Measurements from ENCODE around the gene NMU. TPM values are rescaled to one million over a fixed set of nuclear protein-coding genes. Genes with fewer than 3 reads are reported as not detected.

NMU gene
- total RNA-seq, 4 donors from 2014 or later = 0.88 to 9.0 TPM; not detected in 2

DNA sequence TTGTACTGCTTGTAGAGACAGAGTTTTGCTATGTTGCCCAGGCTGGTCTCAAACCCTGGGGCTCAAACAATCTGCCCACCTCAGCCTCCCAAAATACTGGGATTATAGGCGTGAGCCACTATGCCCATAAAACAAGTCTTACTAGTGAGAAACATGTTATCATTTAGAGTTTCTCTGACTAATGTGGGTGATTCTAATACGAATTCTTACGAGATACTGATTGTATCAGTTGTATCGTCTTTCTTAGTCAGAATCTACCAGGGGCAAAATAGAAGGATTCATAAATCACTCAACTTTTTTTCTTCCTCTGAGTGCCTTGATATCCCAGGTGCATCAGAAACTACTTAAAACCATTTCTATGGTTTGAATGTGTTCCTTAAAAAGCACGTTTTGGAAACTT lies 14.4 kb upstream of the NMU start:
- Histone ChIP-seq H3K9me3 (no peaks in the 10 kb centered on the region), H3K4me3 (replicated peaks in 1 of 3) (no peak overlapping the region), H3K36me3 (no peaks in the 10 kb centered on the region), H3K4me1 (no peaks in the 10 kb centered on the region), H3K27ac (no peak overlapping the region), H3K27me3 (no peaks in the 10 kb centered on the region)
- no peak for TF ChIP-seq POLR2A (IDR thresholded peaks at IDR 0.05)
- TF ChIP-seq, protein P1, sequence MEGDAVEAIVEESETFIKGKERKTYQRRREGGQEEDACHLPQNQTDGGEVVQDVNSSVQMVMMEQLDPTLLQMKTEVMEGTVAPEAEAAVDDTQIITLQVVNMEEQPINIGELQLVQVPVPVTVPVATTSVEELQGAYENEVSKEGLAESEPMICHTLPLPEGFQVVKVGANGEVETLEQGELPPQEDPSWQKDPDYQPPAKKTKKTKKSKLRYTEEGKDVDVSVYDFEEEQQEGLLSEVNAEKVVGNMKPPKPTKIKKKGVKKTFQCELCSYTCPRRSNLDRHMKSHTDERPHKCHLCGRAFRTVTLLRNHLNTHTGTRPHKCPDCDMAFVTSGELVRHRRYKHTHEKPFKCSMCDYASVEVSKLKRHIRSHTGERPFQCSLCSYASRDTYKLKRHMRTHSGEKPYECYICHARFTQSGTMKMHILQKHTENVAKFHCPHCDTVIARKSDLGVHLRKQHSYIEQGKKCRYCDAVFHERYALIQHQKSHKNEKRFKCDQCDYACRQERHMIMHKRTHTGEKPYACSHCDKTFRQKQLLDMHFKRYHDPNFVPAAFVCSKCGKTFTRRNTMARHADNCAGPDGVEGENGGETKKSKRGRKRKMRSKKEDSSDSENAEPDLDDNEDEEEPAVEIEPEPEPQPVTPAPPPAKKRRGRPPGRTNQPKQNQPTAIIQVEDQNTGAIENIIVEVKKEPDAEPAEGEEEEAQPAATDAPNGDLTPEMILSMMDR (IDR thresholded peaks at IDR 0.05) = no peak
- intact Hi-C loops (cut with DNase I) = no loop called here
- DNase-seq = no peak
- 75 to 82% methylated on average over 5 of the region's 5 CpGs for WGBS, 2 donors

DNA sequence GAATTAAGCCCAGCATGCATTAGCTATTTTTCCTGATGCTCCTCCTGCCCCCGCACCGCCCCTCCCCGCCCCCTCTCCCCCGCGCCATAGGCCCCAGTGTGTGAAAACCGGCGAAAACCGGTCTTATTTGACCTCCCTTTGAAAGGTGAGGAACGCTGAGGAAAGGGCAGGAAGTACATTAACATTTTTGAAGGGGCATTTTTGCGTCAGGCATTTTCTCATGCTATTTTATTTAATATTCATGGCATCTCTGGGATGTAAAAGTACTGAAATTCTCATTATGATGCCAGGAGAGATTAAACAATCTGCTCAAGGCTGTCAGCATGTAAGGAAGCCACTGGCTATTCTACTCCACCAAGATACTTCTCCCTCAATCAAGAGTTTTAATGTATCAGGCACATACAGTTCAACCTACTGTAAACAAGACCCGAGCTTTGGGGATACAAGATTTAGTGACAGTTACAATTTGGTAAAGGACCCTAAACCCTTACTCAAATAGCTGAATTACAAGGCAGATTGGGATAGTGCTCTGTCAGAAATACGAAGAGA lies 1.2 kb upstream of the NMU start:
- H3K27ac ChIP-seq = no peak overlapping the region
- H3K4me3 ChIP-seq (replicated peaks in 1 of 3) = no peak overlapping the region
- no peaks in the 10 kb centered on the region for H3K36me3 ChIP-seq
- peaks cover 5 to 15% of the 10 kb centered on the region in 2 donors for H3K4me1 ChIP-seq
- intact Hi-C loops (cut with DNase I) = no loop called here
- no peak for DNase-seq
- TF ChIP-seq, protein P1 (IDR thresholded peaks at IDR 0.05) = no peak
- no peak for TF ChIP-seq POLR2A (IDR thresholded peaks at IDR 0.05)
- 45 to 53% methylated on average over 12 of the region's 12 CpGs for WGBS, 2 donors
- H3K27me3 ChIP-seq = peaks cover 9% of the 10 kb centered on the region
- H3K9me3 ChIP-seq = no peaks in the 10 kb centered on the region

DNA sequence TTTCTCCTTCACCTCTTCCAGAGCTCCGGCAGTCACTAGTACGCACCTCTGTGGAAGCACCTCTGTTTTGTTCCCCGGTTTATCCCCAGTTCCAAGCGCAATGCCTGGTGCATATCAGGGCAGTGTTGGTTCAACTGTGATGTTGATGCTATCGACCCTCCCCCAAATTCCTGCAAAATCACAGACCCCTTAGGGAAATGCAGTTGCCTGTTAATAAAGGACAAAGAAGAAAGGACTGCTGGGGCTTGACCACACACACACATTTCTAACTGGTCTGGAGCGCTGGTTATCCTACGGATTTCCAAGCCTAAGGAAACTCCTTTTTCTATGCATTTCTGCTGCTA lies 530 bp upstream of the NMU start:
- no peaks in the 10 kb centered on the region for H3K36me3 ChIP-seq
- H3K27ac ChIP-seq = no peak overlapping the region
- H3K27me3 ChIP-seq = peaks cover 9% of the 10 kb centered on the region
- H3K4me3 ChIP-seq (replicated peaks in 1 of 3) = peak overlapping the region in 2 of 3 donors; percentile 15 to 31
- TF ChIP-seq, protein P1 (IDR thresholded peaks at IDR 0.05) = no peak
- no peak for TF ChIP-seq POLR2A (IDR thresholded peaks at IDR 0.05)
- no peaks in the 10 kb centered on the region for H3K9me3 ChIP-seq
- no peak for DNase-seq
- WGBS, 2 donors = 27 to 36% methylated on average over 7 of the region's 7 CpGs
- intact Hi-C loops (cut with DNase I) = no loop called here
- H3K4me1 ChIP-seq = peaks cover 5 to 15% of the 10 kb centered on the region in 2 donors

- H3K27me3 ChIP-seq = peaks cover 9% of the 10 kb centered on the region
- no peak overlapping the region for H3K4me3 ChIP-seq (replicated peaks in 1 of 3)
- peaks cover 5 to 15% of the 10 kb centered on the region in 2 donors for H3K4me1 ChIP-seq
- H3K9me3 ChIP-seq = no peaks in the 10 kb centered on the region
- 10 to 13% methylated on average over 11 of the region's 11 CpGs for WGBS, 2 donors
- DNase-seq = peak in 1 of 2 donors; percentile 9
- H3K36me3 ChIP-seq = no peaks in the 10 kb centered on the region
- intact Hi-C loops (cut with DNase I) = no loop called here
- H3K27ac ChIP-seq = no peak overlapping the region
- no peak for TF ChIP-seq POLR2A (IDR thresholded peaks at IDR 0.05)
- TF ChIP-seq, protein P1 (IDR thresholded peaks at IDR 0.05) = no peak
These were observed 816 bp downstream of the NMU start for GRCh38 chr4:55635282-55635681.

DNA sequence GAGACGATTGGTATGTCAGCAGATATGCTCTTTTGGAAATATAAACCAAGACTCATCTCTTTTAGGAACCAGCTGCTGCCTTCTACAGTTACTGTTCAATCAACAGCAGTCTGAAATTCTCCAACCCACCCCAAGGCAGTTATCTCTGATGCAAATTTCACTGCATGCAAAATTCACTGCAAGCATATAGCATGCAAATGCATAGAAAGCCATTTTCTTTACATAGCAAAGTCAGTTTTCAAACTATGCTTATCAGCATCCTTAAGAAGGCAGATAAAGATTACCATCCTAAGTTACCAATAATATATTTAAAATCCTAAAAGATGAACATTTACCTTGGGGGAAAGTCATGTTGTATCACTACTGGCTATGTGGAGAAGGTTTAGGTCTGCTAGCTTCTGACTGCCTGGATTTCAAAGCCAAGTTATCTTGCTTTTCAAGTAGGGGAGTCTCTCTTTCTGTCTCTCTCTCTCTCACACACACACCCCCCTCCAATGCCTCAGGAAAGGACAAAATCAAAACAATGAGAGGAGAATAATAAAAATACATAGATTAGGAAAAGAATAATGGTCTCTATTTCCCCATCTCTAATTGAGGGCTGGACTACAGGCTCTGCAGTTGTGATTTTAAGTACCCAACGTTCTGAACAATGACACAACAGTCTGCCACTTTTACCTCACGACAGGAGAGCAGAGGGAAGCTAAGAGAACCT lies 1.5 kb downstream of the NMU start:
- DNase-seq = no peak
- peaks cover 5 to 15% of the 10 kb centered on the region in 2 donors for H3K4me1 ChIP-seq
- 38 to 44% methylated on average over 3 of the region's 3 CpGs for WGBS, 2 donors
- H3K4me3 ChIP-seq (replicated peaks in 1 of 3) = no peak overlapping the region
- H3K27me3 ChIP-seq = peaks cover 9% of the 10 kb centered on the region
- no peaks in the 10 kb centered on the region for H3K36me3 ChIP-seq
- H3K27ac ChIP-seq = no peak overlapping the region
- TF ChIP-seq POLR2A (IDR thresholded peaks at IDR 0.05) = no peak
- intact Hi-C loops (cut with DNase I) = no loop called here
- no peaks in the 10 kb centered on the region for H3K9me3 ChIP-seq
